ENCODE measurements around the gene DDR2.

- no peak for TF ChIP-seq POLR2AphosphoS5 (IDR thresholded peaks at IDR 0.05; ENCODE audit: low read depth, low read length)
- no peak for TF ChIP-seq REST (IDR thresholded peaks at IDR 0.05; ENCODE audit: insufficient read depth in 1 of 2, low read depth in 2 of 2, low read length in 2 of 2)
Observed at GRCh38 chr1:162688931-162689330, 56.7 kb downstream of the DDR2 start.

Data from PFSK-1 (cell line).